ENCODE measurements around the gene PKHD1.

GRCh38 chr6:51569594-51569993, 517.8 kb downstream of the PKHD1 start:
- TF ChIP-seq, protein P1, sequence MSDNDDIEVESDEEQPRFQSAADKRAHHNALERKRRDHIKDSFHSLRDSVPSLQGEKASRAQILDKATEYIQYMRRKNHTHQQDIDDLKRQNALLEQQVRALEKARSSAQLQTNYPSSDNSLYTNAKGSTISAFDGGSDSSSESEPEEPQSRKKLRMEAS (IDR thresholded peaks at IDR 0.05): no peak
- TF ChIP-seq TAF1 (IDR thresholded peaks at IDR 0.05; ENCODE audit: low read depth): no peak
- TF ChIP-seq CEBPB (IDR thresholded peaks at IDR 0.05): no peak
- TF ChIP-seq, protein P2, sequence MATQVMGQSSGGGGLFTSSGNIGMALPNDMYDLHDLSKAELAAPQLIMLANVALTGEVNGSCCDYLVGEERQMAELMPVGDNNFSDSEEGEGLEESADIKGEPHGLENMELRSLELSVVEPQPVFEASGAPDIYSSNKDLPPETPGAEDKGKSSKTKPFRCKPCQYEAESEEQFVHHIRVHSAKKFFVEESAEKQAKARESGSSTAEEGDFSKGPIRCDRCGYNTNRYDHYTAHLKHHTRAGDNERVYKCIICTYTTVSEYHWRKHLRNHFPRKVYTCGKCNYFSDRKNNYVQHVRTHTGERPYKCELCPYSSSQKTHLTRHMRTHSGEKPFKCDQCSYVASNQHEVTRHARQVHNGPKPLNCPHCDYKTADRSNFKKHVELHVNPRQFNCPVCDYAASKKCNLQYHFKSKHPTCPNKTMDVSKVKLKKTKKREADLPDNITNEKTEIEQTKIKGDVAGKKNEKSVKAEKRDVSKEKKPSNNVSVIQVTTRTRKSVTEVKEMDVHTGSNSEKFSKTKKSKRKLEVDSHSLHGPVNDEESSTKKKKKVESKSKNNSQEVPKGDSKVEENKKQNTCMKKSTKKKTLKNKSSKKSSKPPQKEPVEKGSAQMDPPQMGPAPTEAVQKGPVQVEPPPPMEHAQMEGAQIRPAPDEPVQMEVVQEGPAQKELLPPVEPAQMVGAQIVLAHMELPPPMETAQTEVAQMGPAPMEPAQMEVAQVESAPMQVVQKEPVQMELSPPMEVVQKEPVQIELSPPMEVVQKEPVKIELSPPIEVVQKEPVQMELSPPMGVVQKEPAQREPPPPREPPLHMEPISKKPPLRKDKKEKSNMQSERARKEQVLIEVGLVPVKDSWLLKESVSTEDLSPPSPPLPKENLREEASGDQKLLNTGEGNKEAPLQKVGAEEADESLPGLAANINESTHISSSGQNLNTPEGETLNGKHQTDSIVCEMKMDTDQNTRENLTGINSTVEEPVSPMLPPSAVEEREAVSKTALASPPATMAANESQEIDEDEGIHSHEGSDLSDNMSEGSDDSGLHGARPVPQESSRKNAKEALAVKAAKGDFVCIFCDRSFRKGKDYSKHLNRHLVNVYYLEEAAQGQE (IDR thresholded peaks at IDR 0.05; ENCODE audit: low read depth): no peak
- TF ChIP-seq EP300 (IDR thresholded peaks at IDR 0.05; ENCODE audit: borderline replicate concordance): no peak

Data from Ishikawa (cell line).